Measurements from ENCODE around the gene FOXI2.
A peak's percentile ranks its signal among the peaks of the same experiment; 100 is the strongest.

FOXI2 gene

DNA sequence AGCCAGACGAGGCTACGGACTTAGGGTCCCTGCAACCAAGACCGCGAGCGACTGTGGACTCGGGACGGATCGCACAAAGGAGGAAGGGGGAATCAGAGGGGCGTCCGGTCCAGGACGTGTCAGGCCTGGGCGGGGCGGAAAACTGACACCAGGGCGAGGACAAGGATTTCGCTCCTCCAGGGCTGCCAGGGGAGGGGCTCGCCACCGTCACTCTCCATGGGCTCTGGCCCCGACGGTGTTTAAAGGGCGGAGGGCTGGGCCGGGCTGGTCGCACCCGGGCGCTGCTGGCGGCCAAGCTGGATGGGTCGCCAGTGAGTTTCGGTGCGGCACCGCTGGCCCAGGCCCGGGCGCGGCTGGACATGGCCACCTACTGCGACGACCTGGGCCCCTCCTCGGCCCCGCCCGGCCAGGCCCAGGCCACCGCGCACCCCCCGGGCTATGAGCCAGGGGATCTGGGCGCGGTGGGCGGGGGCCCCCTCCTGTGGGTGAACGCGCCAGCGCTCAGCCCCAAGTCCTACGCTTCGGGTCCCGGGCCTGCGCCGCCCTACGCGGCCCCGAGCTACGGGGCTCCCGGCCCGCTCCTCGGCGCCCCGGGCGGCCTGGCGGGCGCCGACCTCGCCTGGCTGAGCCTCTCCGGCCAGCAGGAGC is at the start of gene FOXI2:
TSS of gene FOXI2 (plus strand) at position 271 of the 648 bp plus-strand sequence. CDS start at position 360, 89 bp downstream.
- DNase-seq = no peak

- DNase-seq = no peak
These were observed 49.4 kb upstream of the FOXI2 start for GRCh38 chr10:127687548-127687947.

DNA sequence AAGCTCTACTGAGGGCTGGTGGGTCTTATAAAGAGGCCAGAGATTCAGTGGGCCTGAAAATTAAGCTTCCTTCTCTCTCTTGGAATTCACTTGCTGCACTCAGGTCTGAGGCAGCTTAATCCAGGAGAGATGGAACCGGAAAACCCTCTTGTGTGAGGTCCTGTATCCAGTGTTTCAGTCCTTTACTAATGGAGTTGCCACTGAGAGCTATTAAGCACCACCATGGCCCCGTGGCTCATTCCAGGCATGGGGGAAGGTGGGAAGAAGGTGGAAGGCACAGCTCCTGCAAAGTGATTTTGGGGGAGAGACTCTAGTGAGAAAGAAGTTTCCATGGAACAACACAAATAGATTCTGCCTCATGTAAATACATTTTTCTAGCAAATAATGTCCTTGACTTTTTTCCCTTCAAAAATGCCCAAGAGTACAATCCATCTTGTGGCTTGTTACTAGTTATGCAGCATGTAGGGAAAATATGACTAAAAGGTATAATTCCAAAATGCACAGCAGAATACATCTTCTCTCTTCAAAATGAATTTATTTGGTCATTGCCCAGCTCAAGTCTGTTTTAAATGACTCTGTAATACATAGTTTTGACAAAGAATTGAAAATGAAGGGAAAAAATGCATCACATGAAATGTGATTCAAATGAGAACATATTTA is 46.7 kb upstream of the FOXI2 start:
- DNase-seq = no peak

DNA sequence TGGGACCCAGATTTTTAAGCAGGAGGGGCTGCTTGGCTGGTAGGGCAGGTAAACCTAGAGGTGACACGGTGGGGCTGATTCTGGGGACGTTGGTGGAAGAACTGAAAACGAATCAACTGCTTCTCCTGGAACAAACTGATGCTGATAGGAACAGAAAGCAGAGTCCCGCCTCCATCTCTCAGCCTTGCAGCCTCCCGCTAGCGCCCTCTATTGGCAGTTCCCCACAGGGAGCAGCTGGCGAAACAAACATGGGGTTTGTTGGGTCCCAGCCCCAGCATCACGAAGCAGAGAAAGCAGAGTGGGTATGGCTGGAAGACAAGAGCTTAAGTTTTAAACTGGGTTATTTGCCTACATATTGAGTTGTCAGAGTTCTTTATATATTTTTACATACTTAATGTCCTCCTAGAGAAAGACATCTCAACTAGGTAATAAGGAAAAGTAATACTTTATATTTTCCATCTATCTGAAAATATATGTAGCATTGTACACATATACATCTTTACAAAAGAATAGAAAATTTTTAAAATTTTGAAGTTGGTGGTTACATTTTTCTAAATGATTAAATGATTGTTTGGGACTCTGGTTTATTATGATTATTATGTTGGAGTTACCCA is 42.3 kb upstream of the FOXI2 start:
- DNase-seq = no peak

GRCh38 chr10:127695431-127695830 is 41.6 kb upstream of the FOXI2 start:
- DNase-seq = no peak

DNA sequence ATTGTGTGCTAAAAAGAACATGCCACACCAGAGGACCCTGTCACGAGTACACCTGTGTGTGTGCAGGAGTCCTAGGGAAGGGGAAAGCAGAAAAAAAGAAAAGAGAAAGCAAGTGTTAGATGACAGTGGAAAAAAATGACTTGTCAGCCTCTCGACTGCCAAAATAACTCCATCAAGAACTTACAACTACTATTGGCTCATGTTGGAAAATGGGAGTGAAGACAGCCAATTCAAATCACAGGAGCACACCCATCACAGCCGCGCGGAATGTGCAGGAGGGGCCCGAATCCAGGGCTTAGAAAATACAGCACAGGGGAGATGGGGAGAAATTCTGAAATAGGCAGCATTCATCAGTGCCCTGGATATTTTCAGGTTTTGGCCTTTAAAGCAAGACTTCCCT is 38.1 kb upstream of the FOXI2 start:
- no peak for DNase-seq

DNA sequence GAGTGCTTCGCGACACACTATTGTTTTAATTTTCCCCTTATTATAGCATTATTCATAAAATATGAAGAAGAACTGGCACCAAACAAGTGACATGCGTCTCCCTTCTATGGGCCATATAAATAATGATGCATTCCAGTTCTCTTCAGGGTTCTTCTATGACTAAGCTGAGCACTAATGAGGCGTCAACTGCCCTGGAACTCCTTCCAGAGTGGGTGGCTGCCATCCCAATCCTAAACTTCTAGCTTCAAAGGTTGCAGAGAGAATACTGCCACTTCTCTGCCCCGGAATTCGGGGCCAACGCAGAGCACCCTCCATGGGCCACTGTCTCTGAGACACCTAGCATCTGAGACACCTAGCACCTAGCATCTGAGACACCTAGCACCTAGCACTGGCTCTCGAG is 37.7 kb upstream of the FOXI2 start:
- no peak for DNase-seq

- no peak for DNase-seq
These were observed 34.7 kb upstream of the FOXI2 start for GRCh38 chr10:127702271-127702670.

- DNase-seq = no peak
These were observed 21.7 kb upstream of the FOXI2 start for GRCh38 chr10:127715249-127715648.

GRCh38 chr10:127715782-127716378 is 21.1 kb upstream of the FOXI2 start:
- DNase-seq = peak; percentile 6

DNA sequence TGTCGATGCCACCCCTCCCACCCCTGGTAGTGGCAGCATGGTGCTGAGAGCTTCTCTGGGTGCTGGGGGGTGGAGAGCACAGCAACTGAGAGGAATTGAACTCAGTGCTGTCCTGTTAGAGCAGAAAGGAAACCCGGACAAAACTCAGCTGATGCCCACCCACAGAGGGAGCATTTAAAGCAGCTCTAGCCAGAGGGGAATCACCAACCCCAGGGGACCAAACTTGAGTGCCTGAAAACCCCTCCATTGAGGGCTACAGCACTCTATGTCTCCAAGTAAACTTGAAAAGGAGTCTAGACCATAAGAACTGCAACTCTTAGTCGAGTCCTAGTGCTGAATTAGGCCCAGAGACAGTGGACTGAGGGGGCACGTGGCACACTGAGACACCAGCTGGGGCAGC is 16.8 kb upstream of the FOXI2 start:
- DNase-seq = no peak

GRCh38 chr10:127720903-127721302 is 16.1 kb upstream of the FOXI2 start:
- DNase-seq = no peak

- DNase-seq = no peak
These were observed 2.2 kb upstream of the FOXI2 start for GRCh38 chr10:127734753-127735152.

- no peak for DNase-seq
These were observed 1.8 kb upstream of the FOXI2 start for GRCh38 chr10:127735156-127735555.

- DNase-seq = no peak
These were observed 1.2 kb upstream of the FOXI2 start for GRCh38 chr10:127735723-127736221.

- DNase-seq = no peak
These were observed 617 bp upstream of the FOXI2 start for GRCh38 chr10:127736222-127736914.

DNA sequence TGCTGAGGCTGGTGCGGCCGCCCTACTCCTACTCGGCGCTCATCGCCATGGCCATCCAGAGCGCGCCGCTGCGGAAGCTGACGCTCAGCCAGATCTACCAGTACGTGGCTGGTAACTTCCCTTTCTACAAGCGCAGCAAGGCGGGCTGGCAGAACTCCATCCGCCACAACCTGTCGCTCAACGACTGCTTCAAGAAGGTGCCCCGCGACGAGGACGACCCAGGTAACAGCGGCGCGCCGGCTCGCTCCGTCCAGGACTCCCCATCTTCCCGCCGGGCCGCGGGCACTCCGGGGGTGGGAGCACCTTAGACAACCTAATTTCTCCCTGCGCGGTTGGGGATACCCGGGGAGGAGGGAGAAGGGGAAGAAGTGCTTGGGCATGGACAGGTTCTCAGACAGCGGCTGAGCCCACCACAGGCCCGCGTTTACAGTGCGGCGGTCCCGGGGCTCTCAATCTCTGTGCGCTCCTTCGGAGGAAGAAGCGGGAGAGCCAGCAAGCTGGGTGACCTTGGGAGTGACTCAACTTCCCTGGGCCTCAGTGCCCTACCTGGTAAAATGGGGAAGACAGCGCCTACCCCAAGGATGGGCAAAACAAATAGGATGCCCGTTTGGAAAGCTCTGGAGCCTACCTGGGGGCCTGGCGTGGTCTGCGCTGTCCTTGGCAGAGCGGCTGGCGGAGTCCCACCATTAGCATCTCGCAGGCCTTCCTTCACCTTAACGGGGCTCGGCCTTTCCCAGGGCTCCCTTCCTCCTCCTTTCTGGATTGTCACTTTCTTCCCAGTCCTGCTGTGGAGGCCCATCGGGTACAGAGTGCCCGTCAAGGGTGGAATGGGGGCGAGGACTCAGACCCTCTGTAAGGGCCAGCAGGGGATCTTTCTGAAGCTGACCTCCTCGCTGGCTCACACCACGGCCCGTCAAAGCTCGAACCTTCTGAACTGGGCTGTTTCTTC is 852 bp downstream of the FOXI2 start:
- no peak for DNase-seq

- DNase-seq = peak; percentile 62
These were observed 1.8 kb downstream of the FOXI2 start for GRCh38 chr10:127738512-127739424.

- DNase-seq = no peak
These were observed 2.9 kb downstream of the FOXI2 start for GRCh38 chr10:127739908-127740307.

GRCh38 chr10:127740596-127740995 is 3.6 kb downstream of the FOXI2 start:
- no peak for DNase-seq

GRCh38 chr10:127743205-127743604 is 6.2 kb downstream of the FOXI2 start:
- DNase-seq = no peak
